GM12878 (cell line): ENCODE results near the gene RNFT2. TPM values are rescaled to one million over a fixed set of nuclear protein-coding genes. Genes with fewer than 3 reads are reported as not detected.

ENCODE experiments used
- ATAC-seq: fragments of 200-7000 bp; cut with Tn5 transposase; 3 replicates; pipeline ENCODE4 v1.9.1; 2020; ENCODE audit warnings: mild to moderate bottlenecking, moderate library complexity
- BruUV-seq: library from RNA; stranded (reverse); fragments of 400-500 nt; replicated peaks from 2 replicates; lab custom pipeline; 2021; lab: Mats Ljungman, UMichigan
- CTCF ChIA-PET: fragments of 300-600 bp; sonication (Branson Sonifier 250); formaldehyde crosslinking; extraction: SDS; loops from one replicate; lab custom pipeline; 2021; ENCODE audit warnings: inconsistent platforms; lab: Yijun Ruan, JAX
- POLR2A ChIA-PET: fragments of 350-600 bp; formaldehyde crosslinking; extraction: SDS; loops from one replicate; lab custom pipeline; 2021; ENCODE audit warnings: inconsistent platforms; lab: Charles Lee
- RAD21 ChIA-PET: fragments of 300-600 bp; sonication (Branson Sonifier 250); formaldehyde crosslinking; loops from one replicate; lab custom pipeline; 2023; ENCODE audit warnings: antibody characterized with exemption; ENCODE audit not compliant: unreplicated experiment; lab: Charles Lee
- SMC1A ChIA-PET: fragments of 300-600 bp; sonication (Branson Sonifier 250); formaldehyde crosslinking; loops from one replicate; lab custom pipeline; 2023; ENCODE audit not compliant: unreplicated experiment, uncharacterized antibody; lab: Charles Lee
- DNase-seq: peaks from one replicate; pipeline ENCODE4 v3.0.0-alpha.2; 2011; ENCODE audit warnings: low read depth, low spot score
- FAIRE-seq: peaks from 3 replicates; lab custom pipeline; 2011; peaks lifted over from hg19 to GRCh38; lab: Jason Lieb, UNC
- H2AFZ ChIP-seq: 2 replicates; pipeline ENCODE4 v1.6.0; 2011; ENCODE audit warnings: low read depth, low read length, control low read depth; ENCODE audit not compliant: control insufficient read depth
- H3K27ac ChIP-seq: 2 replicates; pipeline ENCODE4 v1.5.1; 2011; ENCODE audit warnings: control low read depth; ENCODE audit not compliant: control insufficient read depth, insufficient read depth
- H3K27me3 ChIP-seq, 2 experiments: replicated peaks in 1 of 2; 2 replicates each; pipeline versions ENCODE4 v1.6.0 to v1.6.1; 2011; ENCODE audit warnings: low read length in 1 of 2; ENCODE audit not compliant: control insufficient read depth in 2 of 2, insufficient read depth in 2 of 2
- H3K36me3 ChIP-seq, 2 experiments: 2 replicates each; pipeline ENCODE4 v1.5.1; 2011; ENCODE audit warnings: low read length in 1 of 2; ENCODE audit not compliant: control insufficient read depth in 2 of 2, insufficient read depth in 2 of 2
- H3K4me1 ChIP-seq: 2 replicates; pipeline ENCODE4 v1.6.1; 2011; ENCODE audit warnings: mild to moderate bottlenecking, low read length, moderate library complexity, mixed read lengths; ENCODE audit not compliant: control insufficient read depth, insufficient read depth
- H3K4me2 ChIP-seq: 2 replicates; pipeline ENCODE4 v1.6.0; 2011; ENCODE audit warnings: control low read depth; ENCODE audit not compliant: control insufficient read depth, insufficient read depth
- H3K4me3 ChIP-seq: fragments of 200-600 bp; sonication (generic); 2 replicates; pipeline ENCODE4 v1.5.1; 2016
- H3K79me2 ChIP-seq: 2 replicates; pipeline ENCODE4 v1.6.0; 2011; ENCODE audit warnings: low read length; ENCODE audit not compliant: control insufficient read depth, insufficient read depth
- H3K9ac ChIP-seq: 2 replicates; pipeline ENCODE4 v1.8.0; 2011; ENCODE audit warnings: low read length, control low read depth, mixed read lengths; ENCODE audit not compliant: control insufficient read depth, insufficient read depth
- H3K9me3 ChIP-seq: replicated peaks from 3 replicates; pipeline ENCODE4 v1.5.1; 2011; ENCODE audit warnings: mild to moderate bottlenecking, low read length; ENCODE audit not compliant: control insufficient read depth, insufficient read depth
- H4K20me1 ChIP-seq: 2 replicates; pipeline ENCODE4 v1.6.0; 2011; ENCODE audit not compliant: control insufficient read depth, insufficient read depth
- BCLAF1 ChIP-seq: fragments of 450-650 bp; IDR thresholded peaks from 2 replicates; pipeline ENCODE4 v1.6.1; 2017; ENCODE audit warnings: antibody characterized with exemption, mild to moderate bottlenecking, moderate library complexity
- DPF2 ChIP-seq: fragments of 450-650 bp; IDR thresholded peaks from 2 replicates; pipeline ENCODE4 v1.6.1; 2017; ENCODE audit warnings: mild to moderate bottlenecking
- ESRRA ChIP-seq: IDR thresholded peaks from 2 replicates; pipeline ENCODE4 v1.6.1; 2012; ENCODE audit warnings: mild to moderate bottlenecking, low read length, improper control_type of control experiment
- HDAC6 ChIP-seq: fragments of 200-600 bp; sonication (generic); IDR thresholded peaks from one replicate; pipeline ENCODE4 v1.8.0; 2017; ENCODE audit warnings: antibody characterized with exemption; ENCODE audit not compliant: unreplicated experiment
- MTA2 ChIP-seq: fragments of 450-650 bp; IDR thresholded peaks from 2 replicates; pipeline ENCODE4 v1.6.1; 2016; ENCODE audit warnings: low read depth, mild to moderate bottlenecking, moderate library complexity
- MTA3 ChIP-seq: IDR thresholded peaks from 2 replicates; pipeline ENCODE4 v1.6.1; 2012; ENCODE audit warnings: low read length, inconsistent platforms, borderline replicate concordance
- NFIC ChIP-seq: IDR thresholded peaks from 2 replicates; pipeline ENCODE4 v1.6.1; 2012; ENCODE audit warnings: low read depth, mild to moderate bottlenecking, inconsistent platforms, low read length, moderate library complexity
- NFYB ChIP-seq: IDR thresholded peaks from 2 replicates; pipeline ENCODE4 v1.6.1; 2011; ENCODE audit warnings: low read depth, mild to moderate bottlenecking, low read length, improper control_type of control experiment, moderate library complexity; ENCODE audit not compliant: insufficient read depth
- NR2F1 ChIP-seq: fragments of 450-650 bp; conservative IDR thresholded peaks from 2 replicates; pipeline ENCODE4 v1.6.1; 2017; ENCODE audit warnings: mild to moderate bottlenecking
- NRF1 ChIP-seq: conservative IDR thresholded peaks from 2 replicates; pipeline ENCODE4 v1.6.1; 2011; ENCODE audit warnings: mild to moderate bottlenecking, low read depth, low read length, improper control_type of control experiment
- RCOR1 ChIP-seq: conservative IDR thresholded peaks from 2 replicates; pipeline ENCODE4 v1.6.1; 2012; ENCODE audit warnings: low read depth, low read length, improper control_type of control experiment
- SIN3A ChIP-seq: IDR thresholded peaks from 2 replicates; pipeline ENCODE4 v1.6.1; 2012; ENCODE audit warnings: low read depth, low read length, improper control_type of control experiment
- STAT3 ChIP-seq: IDR thresholded peaks from 2 replicates; pipeline ENCODE4 v1.6.1; 2011; ENCODE audit warnings: low read depth, low read length, improper control_type of control experiment
- TCF12 ChIP-seq: IDR thresholded peaks from 2 replicates; pipeline ENCODE4 v1.6.1; 2011; ENCODE audit warnings: low read depth, mild to moderate bottlenecking, low read length
- ZNF622 ChIP-seq: fragments of 450-650 bp; IDR thresholded peaks from 2 replicates; pipeline ENCODE4 v1.6.1; 2017; ENCODE audit warnings: mild to moderate bottlenecking, inconsistent platforms
- ZSCAN29 ChIP-seq: fragments of 450-650 bp; IDR thresholded peaks from 2 replicates; pipeline ENCODE4 v1.6.1; 2017; ENCODE audit warnings: mild to moderate bottlenecking, moderate library complexity
- WGBS: methylation state at CpG from one replicate; pipeline ENCODE4 v1.1.6; 2016; ENCODE audit warnings: low lambda C conversion rate; ENCODE audit not compliant: insufficient replicate concordance, insufficient coverage; ENCODE audit errors: missing lambda C conversion rate; 5-methylcytosine and 5-hydroxymethylcytosine counted together
- in situ Hi-C: fragments of 300-500 bp; cut with MboI; formaldehyde crosslinking; loops from 9 replicates; pipeline ENCODE4 v1.14.3; 2018; ENCODE audit warnings: mixed read lengths
- intact Hi-C: fragments of 100-400 bp; cut with micrococcal nuclease; formaldehyde crosslinking; loops from one replicate; pipeline ENCODE4 v1.14.2; 2022; ENCODE audit not compliant: unreplicated experiment
- polyA plus RNA-seq, 11 experiments: library from polyadenylated mRNA; depleted of rRNA in 4 of 11; unstranded in 6 of 11; stranded (reverse) in 5 of 11; fragments of >200 nt; fragmentation: Nextera tagmentation in 4 of 11; fragmentation: Illumina TruSeq in 1 of 11; extraction: Ambion mirVana in 4 of 11; extraction: Trizol in 1 of 11; gene quantifications; 1 replicate in 1 of 11; 2 replicates in 10 of 11; pipeline versions ENCODE4 v1.2.1 to v1.2.3, GENCODE V29; 2011 to 2016; ENCODE audit warnings: inconsistent platforms in 2 of 11, missing spikeins in 2 of 11, low read depth in 1 of 11
- total RNA-seq, 4 experiments: library from RNA; depleted of rRNA in 3 of 4; stranded (reverse); fragments of >200 nt in 3 of 4; fragmentation: Illumina TruSeq in 1 of 4; extraction: Trizol in 1 of 4; gene quantifications; 2 replicates each; pipeline versions ENCODE4 v1.2.1 to v1.2.3, GENCODE V29; 2013 to 2021
- TF ChIP-seq, protein P1 (sequence below): fragments of 450-650 bp; IDR thresholded peaks from 2 replicates; pipeline ENCODE4 v1.6.1; 2016; ENCODE audit warnings: mild to moderate bottlenecking, moderate library complexity, borderline replicate concordance
- TF ChIP-seq, protein P2 (sequence below): fragments of 450-650 bp; IDR thresholded peaks from 2 replicates; pipeline ENCODE4 v1.6.1; 2017; ENCODE audit warnings: mild to moderate bottlenecking, low read depth, inconsistent platforms; ENCODE audit not compliant: poor library complexity, severe bottlenecking

The RNFT2 gene
- total and polyA plus RNA-seq, 10 of the 15 experiments (the other 5 are each of a cell fraction or from before 2014, with no cell fraction given) = 2.5 to 17.3 (median 9.7) TPM

- intact Hi-C loops (no loop called here), in situ Hi-C loops (no loop called here)
- Histone ChIP-seq H3K79me2 (no peaks in the 10 kb centered on the region), H3K4me3 (no peak overlapping the region), H3K27me3 (no peaks in the 10 kb centered on the region), H3K4me2 (no peak overlapping the region), H2AFZ (no peak overlapping the region), H3K27ac (no peak overlapping the region), H3K9me3 (no peaks in the 10 kb centered on the region), H3K4me1 (no peaks in the 10 kb centered on the region), H3K9ac (no peak overlapping the region), H4K20me1 (no peaks in the 10 kb centered on the region), H3K36me3 (peaks cover 0 to 3% of the 10 kb centered on the region in 2 experiments)
- TF ChIP-seq ZSCAN29 (no peak), SIN3A (no peak), MTA3 (no peak), NFIC (no peak), ESRRA (no peak), NFYB (no peak), RCOR1 (no peak), DPF2 (no peak), MTA2 (no peak), BCLAF1 (no peak), HDAC6 (no peak), NRF1 (no peak), ZNF622 (no peak), NR2F1 (no peak), TCF12 (no peak), STAT3 (no peak)
- TF ChIP-seq, protein P1, sequence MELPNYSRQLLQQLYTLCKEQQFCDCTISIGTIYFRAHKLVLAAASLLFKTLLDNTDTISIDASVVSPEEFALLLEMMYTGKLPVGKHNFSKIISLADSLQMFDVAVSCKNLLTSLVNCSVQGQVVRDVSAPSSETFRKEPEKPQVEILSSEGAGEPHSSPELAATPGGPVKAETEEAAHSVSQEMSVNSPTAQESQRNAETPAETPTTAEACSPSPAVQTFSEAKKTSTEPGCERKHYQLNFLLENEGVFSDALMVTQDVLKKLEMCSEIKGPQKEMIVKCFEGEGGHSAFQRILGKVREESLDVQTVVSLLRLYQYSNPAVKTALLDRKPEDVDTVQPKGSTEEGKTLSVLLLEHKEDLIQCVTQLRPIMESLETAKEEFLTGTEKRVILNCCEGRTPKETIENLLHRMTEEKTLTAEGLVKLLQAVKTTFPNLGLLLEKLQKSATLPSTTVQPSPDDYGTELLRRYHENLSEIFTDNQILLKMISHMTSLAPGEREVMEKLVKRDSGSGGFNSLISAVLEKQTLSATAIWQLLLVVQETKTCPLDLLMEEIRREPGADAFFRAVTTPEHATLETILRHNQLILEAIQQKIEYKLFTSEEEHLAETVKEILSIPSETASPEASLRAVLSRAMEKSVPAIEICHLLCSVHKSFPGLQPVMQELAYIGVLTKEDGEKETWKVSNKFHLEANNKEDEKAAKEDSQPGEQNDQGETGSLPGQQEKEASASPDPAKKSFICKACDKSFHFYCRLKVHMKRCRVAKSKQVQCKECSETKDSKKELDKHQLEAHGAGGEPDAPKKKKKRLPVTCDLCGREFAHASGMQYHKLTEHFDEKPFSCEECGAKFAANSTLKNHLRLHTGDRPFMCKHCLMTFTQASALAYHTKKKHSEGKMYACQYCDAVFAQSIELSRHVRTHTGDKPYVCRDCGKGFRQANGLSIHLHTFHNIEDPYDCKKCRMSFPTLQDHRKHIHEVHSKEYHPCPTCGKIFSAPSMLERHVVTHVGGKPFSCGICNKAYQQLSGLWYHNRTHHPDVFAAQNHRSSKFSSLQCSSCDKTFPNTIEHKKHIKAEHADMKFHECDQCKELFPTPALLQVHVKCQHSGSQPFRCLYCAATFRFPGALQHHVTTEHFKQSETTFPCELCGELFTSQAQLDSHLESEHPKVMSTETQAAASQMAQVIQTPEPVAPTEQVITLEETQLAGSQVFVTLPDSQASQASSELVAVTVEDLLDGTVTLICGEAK = no peak
- TF ChIP-seq, protein P2, sequence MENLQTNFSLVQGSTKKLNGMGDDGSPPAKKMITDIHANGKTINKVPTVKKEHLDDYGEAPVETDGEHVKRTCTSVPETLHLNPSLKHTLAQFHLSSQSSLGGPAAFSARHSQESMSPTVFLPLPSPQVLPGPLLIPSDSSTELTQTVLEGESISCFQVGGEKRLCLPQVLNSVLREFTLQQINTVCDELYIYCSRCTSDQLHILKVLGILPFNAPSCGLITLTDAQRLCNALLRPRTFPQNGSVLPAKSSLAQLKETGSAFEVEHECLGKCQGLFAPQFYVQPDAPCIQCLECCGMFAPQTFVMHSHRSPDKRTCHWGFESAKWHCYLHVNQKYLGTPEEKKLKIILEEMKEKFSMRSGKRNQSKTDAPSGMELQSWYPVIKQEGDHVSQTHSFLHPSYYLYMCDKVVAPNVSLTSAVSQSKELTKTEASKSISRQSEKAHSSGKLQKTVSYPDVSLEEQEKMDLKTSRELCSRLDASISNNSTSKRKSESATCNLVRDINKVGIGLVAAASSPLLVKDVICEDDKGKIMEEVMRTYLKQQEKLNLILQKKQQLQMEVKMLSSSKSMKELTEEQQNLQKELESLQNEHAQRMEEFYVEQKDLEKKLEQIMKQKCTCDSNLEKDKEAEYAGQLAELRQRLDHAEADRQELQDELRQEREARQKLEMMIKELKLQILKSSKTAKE = no peak
- 96% methylated on average over 4 of the region's 4 CpGs for WGBS
- ChIA-PET SMC1A (no interaction called here), POLR2A (no interaction called here), RAD21 (no interaction called here), CTCF (no interaction called here)
- no peak for FAIRE-seq
- BruUV-seq = no TSS peak
- no peak for DNase-seq
- ATAC-seq = no peak
Measured at GRCh38 chr12:116761499-116761898, 23.4 kb downstream of the RNFT2 start.
